ENCODE measurements around the gene CPN2.

CPN2 gene

GRCh38 chr3:194314388-194315068 lies 36.6 kb downstream of the CPN2 start:
- H3K4me3 ChIP-seq (ENCODE audit: insufficient read depth, low read length, poor library complexity, severe bottlenecking) = no peak overlapping the region
- H3F3A ChIP-seq (ENCODE audit: insufficient read depth) = no peaks in the 10 kb centered on the region
- H3K9me3 ChIP-seq (ENCODE audit: insufficient read depth, low read length) = no peaks in the 10 kb centered on the region
- H3K27ac ChIP-seq (ENCODE audit: low read depth, low read length) = no peak overlapping the region
- H3K9ac ChIP-seq (ENCODE audit: low read length) = no peak overlapping the region
- no peaks in the 10 kb centered on the region for H3K79me2 ChIP-seq (ENCODE audit: insufficient read depth, low read length)
- no peaks in the 10 kb centered on the region for H3K36me3 ChIP-seq (ENCODE audit: low read length)
- H3K27me3 ChIP-seq (ENCODE audit: low read length) = no peaks in the 10 kb centered on the region
- no peak overlapping the region for H3K4me2 ChIP-seq (ENCODE audit: low read depth, low read length, poor library complexity, severe bottlenecking)
- TF ChIP-seq, protein P1, sequence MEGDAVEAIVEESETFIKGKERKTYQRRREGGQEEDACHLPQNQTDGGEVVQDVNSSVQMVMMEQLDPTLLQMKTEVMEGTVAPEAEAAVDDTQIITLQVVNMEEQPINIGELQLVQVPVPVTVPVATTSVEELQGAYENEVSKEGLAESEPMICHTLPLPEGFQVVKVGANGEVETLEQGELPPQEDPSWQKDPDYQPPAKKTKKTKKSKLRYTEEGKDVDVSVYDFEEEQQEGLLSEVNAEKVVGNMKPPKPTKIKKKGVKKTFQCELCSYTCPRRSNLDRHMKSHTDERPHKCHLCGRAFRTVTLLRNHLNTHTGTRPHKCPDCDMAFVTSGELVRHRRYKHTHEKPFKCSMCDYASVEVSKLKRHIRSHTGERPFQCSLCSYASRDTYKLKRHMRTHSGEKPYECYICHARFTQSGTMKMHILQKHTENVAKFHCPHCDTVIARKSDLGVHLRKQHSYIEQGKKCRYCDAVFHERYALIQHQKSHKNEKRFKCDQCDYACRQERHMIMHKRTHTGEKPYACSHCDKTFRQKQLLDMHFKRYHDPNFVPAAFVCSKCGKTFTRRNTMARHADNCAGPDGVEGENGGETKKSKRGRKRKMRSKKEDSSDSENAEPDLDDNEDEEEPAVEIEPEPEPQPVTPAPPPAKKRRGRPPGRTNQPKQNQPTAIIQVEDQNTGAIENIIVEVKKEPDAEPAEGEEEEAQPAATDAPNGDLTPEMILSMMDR (IDR thresholded peaks at IDR 0.05; ENCODE audit: insufficient read depth, low read length, poor library complexity, severe bottlenecking) = no peak
- no peak for TF ChIP-seq EZH2phosphoT487 (conservative IDR thresholded peaks at IDR 0.05; ENCODE audit: low read length)
- H2AFZ ChIP-seq (ENCODE audit: low read depth, low read length, severe bottlenecking) = no peak overlapping the region
- H4K20me1 ChIP-seq (ENCODE audit: low read depth, low read length) = no peaks in the 10 kb centered on the region
- H3K9me2 ChIP-seq (replicated peaks; ENCODE audit: insufficient read depth, low read length) = no peaks in the 10 kb centered on the region

GRCh38 chr3:194313560-194314387 lies 37.4 kb downstream of the CPN2 start:
- no peak for TF ChIP-seq EZH2phosphoT487 (conservative IDR thresholded peaks at IDR 0.05; ENCODE audit: low read length)
- TF ChIP-seq, protein P1 (IDR thresholded peaks at IDR 0.05; ENCODE audit: insufficient read depth, low read length, poor library complexity, severe bottlenecking) = no peak
- H3K4me2 ChIP-seq (ENCODE audit: low read depth, low read length, poor library complexity, severe bottlenecking) = no peak overlapping the region
- 0 out of 2 replicates have a peak, but pooled peaks cover 1% of the 10 kb centered on the region for H4K20me1 ChIP-seq (ENCODE audit: low read depth, low read length)
- no peaks in the 10 kb centered on the region for H3K79me2 ChIP-seq (ENCODE audit: insufficient read depth, low read length)
- H3F3A ChIP-seq (ENCODE audit: insufficient read depth) = no peaks in the 10 kb centered on the region
- no peaks in the 10 kb centered on the region for H3K9me3 ChIP-seq (ENCODE audit: insufficient read depth, low read length)
- H3K4me3 ChIP-seq (ENCODE audit: insufficient read depth, low read length, poor library complexity, severe bottlenecking) = no peak overlapping the region
- H3K27ac ChIP-seq (ENCODE audit: low read depth, low read length) = no peak overlapping the region
- H3K27me3 ChIP-seq (ENCODE audit: low read length) = no peaks in the 10 kb centered on the region
- H3K9ac ChIP-seq (ENCODE audit: low read length) = no peak overlapping the region
- no peak overlapping the region for H2AFZ ChIP-seq (ENCODE audit: low read depth, low read length, severe bottlenecking)
- no peaks in the 10 kb centered on the region for H3K36me3 ChIP-seq (ENCODE audit: low read length)
- no peaks in the 10 kb centered on the region for H3K9me2 ChIP-seq (replicated peaks; ENCODE audit: insufficient read depth, low read length)

DNA sequence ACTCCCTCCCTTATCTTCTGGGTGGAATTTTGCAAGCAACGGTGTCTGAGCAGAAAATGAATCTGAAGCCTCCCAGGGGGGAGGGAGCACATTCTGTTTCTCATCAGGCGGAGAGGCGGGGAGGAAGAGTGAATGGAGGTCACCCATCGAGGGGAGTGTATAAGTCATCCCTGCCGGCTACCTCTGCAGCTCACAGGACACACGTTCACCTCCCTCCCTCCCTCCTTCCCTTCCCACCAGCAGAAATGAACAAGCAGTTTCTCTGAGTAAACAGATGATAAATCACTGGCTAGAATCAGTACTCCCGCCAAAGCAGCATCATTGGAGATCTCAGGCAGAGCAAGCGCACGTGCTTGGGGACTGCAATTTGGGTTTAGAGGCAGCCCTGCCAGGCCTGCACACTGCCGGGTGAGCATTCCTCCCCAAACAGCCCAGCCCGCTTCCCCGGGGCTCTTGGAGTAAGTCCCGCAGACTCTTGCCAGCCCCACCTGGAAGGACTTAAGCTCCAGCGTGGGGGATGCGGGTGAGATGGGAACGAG lies 38.3 kb downstream of the CPN2 start:
- no peak overlapping the region for H3K27ac ChIP-seq (ENCODE audit: low read depth, low read length)
- H2AFZ ChIP-seq (ENCODE audit: low read depth, low read length, severe bottlenecking) = no peak overlapping the region
- no peaks in the 10 kb centered on the region for H3K36me3 ChIP-seq (ENCODE audit: low read length)
- H3K27me3 ChIP-seq (ENCODE audit: low read length) = no peaks in the 10 kb centered on the region
- no peak overlapping the region for H3K4me2 ChIP-seq (ENCODE audit: low read depth, low read length, poor library complexity, severe bottlenecking)
- no peaks in the 10 kb centered on the region for H3K9me2 ChIP-seq (replicated peaks; ENCODE audit: insufficient read depth, low read length)
- 0 out of 2 replicates have a peak, but pooled peaks cover 2% of the 10 kb centered on the region for H4K20me1 ChIP-seq (ENCODE audit: low read depth, low read length)
- no peaks in the 10 kb centered on the region for H3K9me3 ChIP-seq (ENCODE audit: insufficient read depth, low read length)
- no peak overlapping the region for H3K4me3 ChIP-seq (ENCODE audit: insufficient read depth, low read length, poor library complexity, severe bottlenecking)
- TF ChIP-seq, protein P1 (IDR thresholded peaks at IDR 0.05; ENCODE audit: insufficient read depth, low read length, poor library complexity, severe bottlenecking) = no peak
- no peak for TF ChIP-seq EZH2phosphoT487 (conservative IDR thresholded peaks at IDR 0.05; ENCODE audit: low read length)
- no peaks in the 10 kb centered on the region for H3F3A ChIP-seq (ENCODE audit: insufficient read depth)
- no peaks in the 10 kb centered on the region for H3K79me2 ChIP-seq (ENCODE audit: insufficient read depth, low read length)
- H3K9ac ChIP-seq (ENCODE audit: low read length) = no peak overlapping the region
